CD4-positive, CD25-positive, alpha-beta regulatory T cell (primary cell): ENCODE results near the gene NOL3. TPM values are rescaled to one million over a fixed set of nuclear protein-coding genes. Genes with fewer than 3 reads are reported as not detected.

ENCODE experiments used
- ATAC-seq, 2 donors: fragments of 150-1000 bp; cut with Tn5 transposase; one replicate each; pipeline ENCODE4 v1.10.0; 2021; ENCODE audit warnings: low read depth in 2 of 2, moderate number of reproducible peaks in 2 of 2, moderate library complexity in 1 of 2
- DNase-seq, 3 donors: peaks; one replicate each; pipeline versions ENCODE4 v3.0.0 to v3.0.0-alpha.2; 2012 to 2022; ENCODE audit warnings: mixed read lengths in 1 of 3
- H3K27ac ChIP-seq: one replicate; pipeline ENCODE4 v1.7.0; 2013; ENCODE audit warnings: mild to moderate bottlenecking, low read length; ENCODE audit not compliant: insufficient read depth, poor library complexity, severe bottlenecking
- H3K27me3 ChIP-seq: one replicate; pipeline ENCODE4 v1.7.0; 2013; ENCODE audit warnings: low read length; ENCODE audit not compliant: control insufficient read depth, insufficient read depth
- H3K36me3 ChIP-seq: one replicate; pipeline ENCODE4 v1.7.0; 2013; ENCODE audit warnings: mild to moderate bottlenecking, low read length, moderate library complexity; ENCODE audit not compliant: control insufficient read depth, insufficient read depth
- H3K4me1 ChIP-seq: 2 replicates; pipeline ENCODE4 v1.7.0; 2013; ENCODE audit warnings: mild to moderate bottlenecking, low read length; ENCODE audit not compliant: insufficient read depth, control insufficient read depth, poor library complexity, severe bottlenecking
- H3K4me3 ChIP-seq: one replicate; pipeline ENCODE4 v1.7.0; 2013; ENCODE audit warnings: low read depth, mild to moderate bottlenecking, low read length, moderate library complexity
- H3K9me3 ChIP-seq, 2 experiments: 1 replicate in 1 of 2; 2 replicates in 1 of 2; pipeline ENCODE4 v1.7.0; 2013; ENCODE audit warnings: low read length in 2 of 2, mild to moderate bottlenecking in 1 of 2, moderate library complexity in 1 of 2; ENCODE audit not compliant: control insufficient read depth in 2 of 2
- H3K27ac Mint-ChIP-seq, 3 donors: one replicate each; pipeline ENCODE4 v1.8.0; 2020 to 2022; ENCODE audit warnings: mild to moderate bottlenecking in 3 of 3, mixed read lengths in 3 of 3, moderate library complexity in 2 of 3
- H3K27me3 Mint-ChIP-seq: one replicate; pipeline ENCODE4 v1.8.0; 2022; ENCODE audit warnings: mild to moderate bottlenecking, mixed read lengths
- H3K36me3 Mint-ChIP-seq: one replicate; pipeline ENCODE4 v1.8.0; 2020; ENCODE audit warnings: mixed read lengths
- H3K4me1 Mint-ChIP-seq, 4 donors: one replicate each; pipeline ENCODE4 v1.8.0; 2020 to 2022; ENCODE audit warnings: mixed read lengths in 4 of 4, mild to moderate bottlenecking in 1 of 4
- H3K4me3 Mint-ChIP-seq, 4 donors: one replicate each; pipeline ENCODE4 v1.8.0; 2020 to 2022; ENCODE audit warnings: mild to moderate bottlenecking in 4 of 4, mixed read lengths in 4 of 4, moderate library complexity in 3 of 4
- H3K9me3 Mint-ChIP-seq, 7 donors: one replicate each; pipeline ENCODE4 v1.8.0; 2020 to 2022; ENCODE audit warnings: mixed read lengths in 7 of 7, mild to moderate bottlenecking in 3 of 7, moderate library complexity in 2 of 7
- polyA plus RNA-seq, 4 donors: library from polyadenylated mRNA; unstranded; fragments of 300-500 nt; fragmentation: Illumina TruSeq; gene quantifications; one replicate each; pipeline ENCODE4 v1.2.3, GENCODE V29; 2021
- total RNA-seq: library from RNA; stranded (reverse); gene quantifications from one replicate; pipeline ENCODE4 v1.2.3, GENCODE V29; 2022

Gene NOL3
- total and polyA plus RNA-seq, 5 donors from 2014 or later = 2.3 TPM; not detected in 4

DNA sequence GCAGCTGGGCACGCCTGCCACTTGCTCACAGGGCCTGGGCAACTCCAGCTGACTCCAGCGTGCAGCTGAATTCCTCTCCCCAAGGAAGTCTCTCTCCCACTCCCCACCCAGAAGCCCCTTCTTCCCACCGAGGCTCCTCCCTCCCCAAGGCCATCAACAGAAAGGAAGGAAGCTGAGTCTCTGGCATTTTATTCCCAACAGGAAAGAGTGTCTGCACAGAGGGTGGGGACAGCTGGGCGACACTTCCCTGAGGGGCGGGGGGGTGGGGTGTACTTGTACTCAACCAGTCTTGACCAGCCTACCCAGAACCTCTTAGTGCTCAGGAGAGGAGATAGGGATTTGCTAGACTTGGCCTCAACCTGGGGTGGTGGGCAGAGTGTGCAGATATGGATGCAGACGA, 19.7 kb downstream of the NOL3 start, which contains the start of gene EXOC3L1:
EXOC3L1 (minus strand) TSS at position 96 of the 400 bp plus-strand sequence. CDS start 460 bp downstream, outside the sequence.
- Histone ChIP-seq H3K9me3 (no peaks in the 10 kb centered on the region), H3K27me3 (peaks cover 3% of the 10 kb centered on the region), H3K36me3 (peaks cover 13% of the 10 kb centered on the region), H3K4me3 (no peak within 1 kb of the TSS), H3K4me1 (peaks cover 35% of the 10 kb centered on the region), H3K27ac (no peak within 1 kb of the TSS)
- peaks cover 13 to 49% (median 23%) of the 10 kb centered on the region in 4 donors for H3K4me1 Mint-ChIP-seq
- ATAC-seq = no peak
- no peaks in the 10 kb centered on the region for H3K9me3 Mint-ChIP-seq
- H3K27me3 Mint-ChIP-seq = peaks cover 10% of the 10 kb centered on the region
- peaks cover 3% of the 10 kb centered on the region for H3K36me3 Mint-ChIP-seq
- no peak for DNase-seq
- H3K4me3 Mint-ChIP-seq = peak within 1 kb of the TSS in 2 of 4 donors; percentile 54 to 97
- no peak within 1 kb of the TSS for H3K27ac Mint-ChIP-seq

DNA sequence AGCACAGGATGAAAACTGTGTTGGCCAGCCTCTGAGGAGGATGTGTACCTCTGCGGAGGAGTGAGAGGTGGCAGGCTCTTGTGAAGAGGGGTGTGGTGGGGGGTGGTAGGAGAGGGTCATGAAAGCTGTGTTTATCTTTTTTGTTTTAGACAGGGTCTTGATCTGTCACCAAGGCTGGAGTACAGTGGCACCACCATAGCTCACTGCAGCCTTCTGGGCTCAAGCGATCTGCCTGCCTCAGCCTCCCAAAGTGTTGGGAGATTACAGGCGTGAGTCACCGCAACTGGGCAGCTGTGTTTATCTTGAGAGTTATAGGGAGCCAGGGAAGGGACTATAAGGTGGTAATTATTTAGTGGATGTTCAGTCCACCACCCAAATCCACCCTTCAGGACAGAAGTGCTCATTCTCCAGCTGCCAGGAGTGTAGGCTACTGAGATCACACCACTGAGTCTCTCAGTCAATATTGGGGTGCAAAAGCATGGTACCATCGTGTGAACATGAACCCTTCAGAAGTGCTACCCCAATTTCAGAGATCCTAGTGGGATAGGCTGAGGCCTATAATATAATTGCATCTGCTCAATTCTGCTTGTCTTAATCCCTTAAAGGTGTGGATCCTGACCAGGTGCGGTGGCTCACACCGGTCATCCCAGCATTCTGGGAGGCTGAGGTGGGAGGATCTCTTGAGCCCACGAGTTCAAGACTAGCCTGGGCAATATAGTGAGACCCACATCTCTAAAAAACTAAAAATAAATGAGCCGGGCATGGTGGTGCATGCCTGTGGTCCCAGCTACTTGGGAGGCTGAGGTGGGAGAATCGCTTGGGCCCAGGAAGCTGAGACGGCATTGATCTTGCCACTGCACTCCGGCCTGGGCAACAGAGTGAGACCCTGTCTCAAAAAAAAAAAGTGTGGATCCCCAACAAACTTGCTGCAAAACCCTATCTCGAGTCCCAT, 20.4 kb downstream of the NOL3 start:
- Mint-ChIP-seq H3K4me3 (peak overlapping the region in 3 of 4 donors; percentile 90 to 97 (median 96)), H3K9me3 (no peaks in the 10 kb centered on the region), H3K36me3 (peaks cover 10% of the 10 kb centered on the region), H3K27me3 (peaks cover 4% of the 10 kb centered on the region), H3K4me1 (peaks cover 9 to 48% (median 17%) of the 10 kb centered on the region in 4 donors), H3K27ac (peak overlapping the region in 1 of 3 donors; percentile 88)
- H3K4me3 ChIP-seq = no peak overlapping the region
- no peak for DNase-seq
- no peak for ATAC-seq
- peaks cover 29% of the 10 kb centered on the region for H3K4me1 ChIP-seq
- peaks cover 3% of the 10 kb centered on the region for H3K27me3 ChIP-seq
- peaks cover 20% of the 10 kb centered on the region for H3K36me3 ChIP-seq
- H3K27ac ChIP-seq = no peak overlapping the region
- no peaks in the 10 kb centered on the region for H3K9me3 ChIP-seq

DNA sequence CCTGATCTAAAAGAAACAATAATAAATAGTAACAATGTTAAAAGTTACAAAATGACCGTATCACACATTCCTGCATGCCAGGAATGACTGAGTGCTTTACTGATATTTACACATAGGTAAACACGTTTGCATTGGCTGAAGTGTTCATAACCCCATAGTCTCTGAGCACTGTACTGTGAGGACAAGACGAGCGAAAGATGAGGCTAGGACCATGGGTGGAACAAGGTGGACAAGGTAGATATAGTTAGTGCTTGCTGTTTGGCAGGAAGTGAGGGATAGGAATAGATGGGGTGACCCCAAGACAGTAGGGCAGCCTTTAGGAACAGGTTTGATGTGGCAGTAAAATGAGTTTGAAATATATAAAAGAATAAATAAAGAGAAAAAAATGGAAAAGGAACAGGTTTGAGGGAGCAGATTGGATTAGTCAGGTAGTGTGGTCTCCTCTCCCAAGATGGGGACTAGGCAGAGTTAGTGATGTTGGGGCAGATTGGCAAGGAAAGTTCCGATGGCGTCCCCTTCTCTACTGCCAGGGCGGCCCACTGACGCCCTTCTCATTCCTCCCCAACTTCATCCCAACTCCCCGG, 21.2 kb downstream of the NOL3 start:
- Mint-ChIP-seq H3K27me3 (no peaks in the 10 kb centered on the region), H3K36me3 (peaks cover 17% of the 10 kb centered on the region), H3K4me3 (peak overlapping the region; percentile 90 to 97 (median 94)), H3K4me1 (peaks cover 9 to 50% (median 20%) of the 10 kb centered on the region in 4 donors), H3K9me3 (no peaks in the 10 kb centered on the region), H3K27ac (peak overlapping the region; percentile 48 to 95 (median 88))
- ATAC-seq (no peak), DNase-seq (no peak)
- peaks cover 26% of the 10 kb centered on the region for H3K4me1 ChIP-seq
- peaks cover 28% of the 10 kb centered on the region for H3K36me3 ChIP-seq
- peak overlapping the region; percentile 76 for H3K4me3 ChIP-seq
- H3K27ac ChIP-seq = peak overlapping the region; percentile 78
- peaks cover under 1% of the 10 kb centered on the region for H3K27me3 ChIP-seq
- H3K9me3 ChIP-seq = no peaks in the 10 kb centered on the region

DNA sequence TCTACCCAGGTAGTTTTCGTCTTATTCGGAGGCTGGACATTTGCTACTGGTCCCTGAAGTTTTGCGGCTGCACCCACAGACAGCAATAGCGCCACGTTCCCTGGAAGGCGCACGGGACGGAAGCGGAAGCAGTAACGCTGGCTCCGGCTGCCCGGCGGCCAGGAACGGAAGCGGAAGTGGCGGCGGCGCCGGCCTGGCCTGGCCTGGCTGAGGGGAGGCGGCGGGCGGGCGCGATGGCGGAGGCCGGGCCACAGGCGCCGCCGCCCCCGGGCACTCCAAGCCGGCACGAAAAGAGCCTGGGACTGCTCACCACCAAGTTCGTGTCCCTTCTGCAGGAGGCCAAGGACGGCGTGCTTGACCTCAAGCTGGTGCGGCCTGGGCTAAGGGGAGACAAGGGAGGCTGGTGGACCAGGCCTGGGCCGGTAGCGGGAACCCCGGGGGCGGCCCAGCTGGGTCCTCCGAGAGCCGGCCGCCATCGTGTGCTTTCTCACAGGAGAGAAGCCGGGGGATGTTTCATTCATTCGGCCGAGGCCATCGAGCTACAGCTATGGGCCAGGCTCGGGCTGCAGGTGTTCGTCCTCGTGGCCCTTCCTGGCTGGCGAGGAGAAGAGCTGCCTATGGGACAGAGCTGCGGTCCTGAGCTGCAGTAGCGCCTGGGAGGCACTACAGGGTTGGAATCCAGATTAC, 21.8 kb downstream of the NOL3 start, which contains the start of gene E2F4:
E2F4 (plus strand) TSS at position 161 of the 687 bp plus-strand sequence; CDS start at position 234, 73 bp downstream.
- peak within 1 kb of the TSS; percentile 86 to 95 (median 88) for H3K27ac Mint-ChIP-seq
- ATAC-seq (peak; percentile 93 to 96), DNase-seq (peak; percentile 79 to 95 (median 83))
- Histone ChIP-seq H3K9me3 (no peaks in the 10 kb centered on the region), H3K27ac (peak within 1 kb of the TSS; percentile 78), H3K27me3 (no peaks in the 10 kb centered on the region), H3K4me3 (peak within 1 kb of the TSS; percentile 82), H3K4me1 (peaks cover 26% of the 10 kb centered on the region), H3K36me3 (peaks cover 34% of the 10 kb centered on the region)
- peaks cover 9 to 53% (median 26%) of the 10 kb centered on the region in 4 donors for H3K4me1 Mint-ChIP-seq
- H3K27me3 Mint-ChIP-seq = no peaks in the 10 kb centered on the region
- H3K4me3 Mint-ChIP-seq = peak within 1 kb of the TSS; percentile 90 to 97 (median 94)
- peaks cover 24% of the 10 kb centered on the region for H3K36me3 Mint-ChIP-seq
- H3K9me3 Mint-ChIP-seq = no peaks in the 10 kb centered on the region

DNA sequence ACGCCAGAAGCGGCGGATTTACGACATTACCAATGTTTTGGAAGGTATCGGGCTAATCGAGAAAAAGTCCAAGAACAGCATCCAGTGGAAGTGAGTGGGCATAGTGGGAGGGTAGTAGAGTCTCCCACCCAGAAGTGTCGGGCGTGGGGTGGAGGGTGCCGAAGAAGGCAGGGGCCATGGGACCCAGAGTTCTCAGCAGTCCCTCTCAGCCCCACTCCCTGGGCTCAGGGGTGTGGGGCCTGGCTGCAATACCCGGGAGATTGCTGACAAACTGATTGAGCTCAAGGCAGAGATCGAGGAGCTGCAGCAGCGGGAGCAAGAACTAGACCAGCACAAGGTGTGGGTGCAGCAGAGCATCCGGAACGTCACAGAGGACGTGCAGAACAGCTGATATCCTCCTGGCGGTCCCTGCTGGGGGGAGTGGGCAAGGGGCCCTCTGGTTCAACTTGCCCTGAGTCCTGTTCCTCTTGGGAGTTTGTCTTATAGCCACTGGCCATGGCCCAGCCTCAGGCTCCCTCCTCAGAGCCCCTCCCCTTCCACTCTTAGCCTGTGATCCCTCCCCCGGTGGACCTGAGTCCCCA, 22.5 kb downstream of the NOL3 start:
- Histone ChIP-seq H3K9me3 (no peaks in the 10 kb centered on the region), H3K36me3 (peaks cover 41% of the 10 kb centered on the region), H3K4me3 (peak overlapping the region; percentile 82), H3K27ac (peak overlapping the region; percentile 78), H3K27me3 (no peaks in the 10 kb centered on the region), H3K4me1 (peaks cover 26% of the 10 kb centered on the region)
- Mint-ChIP-seq H3K27me3 (no peaks in the 10 kb centered on the region), H3K36me3 (peaks cover 24% of the 10 kb centered on the region), H3K4me3 (peak overlapping the region; percentile 90 to 97 (median 94)), H3K27ac (peak overlapping the region; percentile 83 to 87 (median 86)), H3K4me1 (peaks cover 9 to 53% (median 29%) of the 10 kb centered on the region in 4 donors), H3K9me3 (no peaks in the 10 kb centered on the region)
- DNase-seq (no peak), ATAC-seq (no peak)

DNA sequence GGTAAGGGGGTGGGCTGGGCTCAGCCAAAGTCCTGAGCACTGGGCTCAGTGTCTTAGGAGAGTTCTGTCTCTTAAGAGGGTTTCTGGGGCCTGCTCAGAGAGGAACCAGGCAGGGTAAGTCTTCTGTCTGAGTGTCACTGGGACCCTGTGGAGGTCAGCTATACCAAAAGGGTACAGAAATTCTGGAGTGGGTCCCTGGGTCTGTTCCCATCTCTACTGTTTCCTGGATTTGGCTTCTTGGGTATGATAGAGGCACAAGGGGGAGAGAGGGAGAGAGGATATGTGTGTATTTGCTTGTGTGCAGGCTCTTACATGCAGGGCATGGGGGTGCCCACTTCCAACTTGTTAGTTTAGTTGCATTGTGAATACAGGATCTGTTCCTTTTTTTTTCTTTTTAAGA, 23.2 kb downstream of the NOL3 start:
- peaks cover 9 to 55% (median 32%) of the 10 kb centered on the region in 4 donors for H3K4me1 Mint-ChIP-seq
- Histone ChIP-seq H3K36me3 (peaks cover 47% of the 10 kb centered on the region), H3K27ac (no peak overlapping the region), H3K4me3 (peak overlapping the region; percentile 82), H3K27me3 (no peaks in the 10 kb centered on the region), H3K4me1 (peaks cover 26% of the 10 kb centered on the region), H3K9me3 (no peaks in the 10 kb centered on the region)
- H3K27ac Mint-ChIP-seq = peak overlapping the region; percentile 71 to 87 (median 83)
- DNase-seq (no peak), ATAC-seq (no peak)
- peaks cover 27% of the 10 kb centered on the region for H3K36me3 Mint-ChIP-seq
- no peaks in the 10 kb centered on the region for H3K9me3 Mint-ChIP-seq
- no peaks in the 10 kb centered on the region for H3K27me3 Mint-ChIP-seq
- peak overlapping the region; percentile 90 to 97 (median 94) for H3K4me3 Mint-ChIP-seq

DNA sequence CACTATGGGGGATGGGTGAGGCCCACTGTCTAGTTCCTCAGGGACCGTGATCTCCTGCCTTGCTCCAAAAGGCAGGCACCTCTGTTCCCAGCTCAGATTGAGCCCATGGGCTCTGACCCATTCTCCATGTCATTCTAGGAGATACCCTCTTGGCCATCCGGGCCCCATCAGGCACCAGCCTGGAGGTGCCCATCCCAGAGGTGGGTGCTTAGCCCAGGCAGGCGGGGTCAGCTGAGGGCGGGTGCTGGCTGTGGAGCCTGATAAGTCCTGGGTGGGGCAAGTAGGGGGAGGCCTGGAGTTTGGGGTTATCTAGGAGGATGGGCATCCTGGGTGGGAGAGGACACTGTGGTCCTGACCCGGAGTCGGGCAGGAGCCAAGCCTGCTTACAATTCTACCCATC, 23.9 kb downstream of the NOL3 start:
- H3K4me1 Mint-ChIP-seq = peaks cover 9 to 56% (median 32%) of the 10 kb centered on the region in 4 donors

More for the DNA sequence above, 23.9 kb downstream of the NOL3 start:
- Mint-ChIP-seq H3K4me3 (peak overlapping the region; percentile 90 to 97 (median 94)), H3K36me3 (peaks cover 27% of the 10 kb centered on the region), H3K27ac (peak overlapping the region in 2 of 3 donors; percentile 83 to 87), H3K27me3 (no peaks in the 10 kb centered on the region), H3K9me3 (no peaks in the 10 kb centered on the region)
- Histone ChIP-seq H3K36me3 (peaks cover 50% of the 10 kb centered on the region), H3K27me3 (no peaks in the 10 kb centered on the region), H3K4me1 (peaks cover 26% of the 10 kb centered on the region), H3K27ac (no peak overlapping the region), H3K9me3 (no peaks in the 10 kb centered on the region), H3K4me3 (no peak overlapping the region)
- no peak for ATAC-seq
- no peak for DNase-seq
